DMS114 treated with DMSO at 0.1 percent for 48 hours (cell line): ENCODE results near the gene SLC25A21.

Source experiments
- DNase-seq: peaks from one replicate; lab custom pipeline; 2025; ENCODE audit not compliant: unreplicated experiment; lab: John Stamatoyannopoulos, UW

Gene SLC25A21

GRCh38 chr14:36674659-36675058 lies 497.7 kb downstream of the SLC25A21 start:
- no peak for DNase-seq

- DNase-seq = no peak
These were observed 500.3 kb downstream of the SLC25A21 start for GRCh38 chr14:36672095-36672494.

GRCh38 chr14:36671149-36671548 lies 501.3 kb downstream of the SLC25A21 start:
- no peak for DNase-seq

- DNase-seq = no peak
These were observed 504.7 kb downstream of the SLC25A21 start for GRCh38 chr14:36667679-36668078.

- DNase-seq = no peak
These were observed 505.8 kb downstream of the SLC25A21 start for GRCh38 chr14:36666416-36667206.

GRCh38 chr14:36665887-36666415 lies 506.5 kb downstream of the SLC25A21 start:
- DNase-seq = no peak

GRCh38 chr14:36664322-36665193 lies 507.8 kb downstream of the SLC25A21 start:
- DNase-seq = no peak

- no peak for DNase-seq
These were observed 508.7 kb downstream of the SLC25A21 start for GRCh38 chr14:36663404-36664321.

GRCh38 chr14:36662543-36663403 lies 509.6 kb downstream of the SLC25A21 start:
- DNase-seq = peak; percentile 16

GRCh38 chr14:36662258-36662542 lies 510.2 kb downstream of the SLC25A21 start:
- no peak for DNase-seq

- peak; percentile 69 for DNase-seq
These were observed 510.7 kb downstream of the SLC25A21 start, which contains the start of gene PAX9 for GRCh38 chr14:36661506-36662257. TSS of gene PAX9 (plus strand) at chr14:36661860. CDS start at chr14:36662090, 230 bp downstream.

GRCh38 chr14:36660736-36661505 lies 511.5 kb downstream of the SLC25A21 start:
- DNase-seq = no peak

- no peak for DNase-seq
These were observed 512.3 kb downstream of the SLC25A21 start for GRCh38 chr14:36659822-36660735.

- DNase-seq = no peak
These were observed 513.2 kb downstream of the SLC25A21 start for GRCh38 chr14:36659010-36659821.

GRCh38 chr14:36658123-36659009 lies 514.0 kb downstream of the SLC25A21 start:
- no peak for DNase-seq
